SK-N-SH (cell line): ENCODE results near the gene ZNRD2. TPM values are rescaled to one million over a fixed set of nuclear protein-coding genes. Genes with fewer than 3 reads are reported as not detected.

Source experiments
- CTCF ChIA-PET: fragments of 300-600, 350-600 bp; formaldehyde crosslinking; extraction: SDS; loops from one replicate; lab custom pipeline; 2021; lab: Yijun Ruan, JAX
- POLR2A ChIA-PET: fragments of 350-600 bp; sonication (Branson Sonifier 250); formaldehyde crosslinking; extraction: SDS; loops from one replicate; lab custom pipeline; 2020; ENCODE audit warnings: antibody characterized with exemption, inconsistent platforms; lab: Yijun Ruan, JAX
- DNase-seq: peaks from one replicate; pipeline ENCODE4 v3.0.0; 2012
- H2AFZ ChIP-seq: fragments of 200-600 bp; sonication (generic); 2 replicates; pipeline ENCODE4 v1.8.1; 2016; ENCODE audit warnings: antibody characterized with exemption, mild to moderate bottlenecking, low read depth
- H3F3A ChIP-seq: fragments of 200-600 bp; sonication (generic); replicated peaks from 2 replicates; pipeline ENCODE3; 2016; ENCODE audit warnings: antibody characterized with exemption, mild to moderate bottlenecking; ENCODE audit not compliant: insufficient read depth
- H3K27ac ChIP-seq, 2 experiments: fragments of 200-500 bp in 1 of 2; fragments of 200-600 bp in 1 of 2; sonication (Bioruptor generic) in 1 of 2; sonication (generic), shearing (Covaris generic) in 1 of 2; 2 replicates each; pipeline versions ENCODE4 v1.5.1 to v1.6.1; 2014 to 2016; ENCODE audit warnings: low read depth in 2 of 2, inconsistent platforms in 1 of 2, low read length in 1 of 2, mild to moderate bottlenecking in 1 of 2, mixed read lengths in 1 of 2
- H3K27me3 ChIP-seq: fragments of 200-600 bp; sonication (generic), shearing (Covaris generic); 2 replicates; pipeline ENCODE4 v1.6.1; 2016; ENCODE audit warnings: mixed run types; ENCODE audit not compliant: insufficient read depth
- H3K36me3 ChIP-seq, 2 experiments: fragments of 200-500 bp in 1 of 2; fragments of 200-600 bp in 1 of 2; sonication (Bioruptor generic) in 1 of 2; sonication (generic) in 1 of 2; replicated peaks in 1 of 2; 2 replicates each; pipeline versions ENCODE3 to v1.5.1; 2014 to 2016; ENCODE audit warnings: low read length in 1 of 2, mild to moderate bottlenecking in 1 of 2; ENCODE audit not compliant: insufficient read depth in 2 of 2, control insufficient read depth in 1 of 2
- H3K4me1 ChIP-seq, 2 experiments: fragments of 200-500 bp in 1 of 2; fragments of 200-600 bp in 1 of 2; sonication (Bioruptor generic) in 1 of 2; sonication (generic), shearing (Covaris generic) in 1 of 2; 2 replicates each; pipeline versions ENCODE4 v1.5.1 to v1.6.1; 2014 to 2016; ENCODE audit warnings: low read depth in 1 of 2, low read length in 1 of 2, mixed run types in 1 of 2; ENCODE audit not compliant: insufficient read depth in 2 of 2, control insufficient read depth in 1 of 2
- H3K4me2 ChIP-seq: fragments of 200-600 bp; sonication (generic), shearing (Covaris generic); 2 replicates; pipeline ENCODE4 v1.6.1; 2017; ENCODE audit warnings: mixed run types
- H3K4me3 ChIP-seq, 2 experiments: fragments of 200-500 bp in 1 of 2; fragments of 200-600 bp in 1 of 2; sonication (Bioruptor generic) in 1 of 2; sonication (generic), shearing (Covaris generic) in 1 of 2; 2 replicates each; pipeline versions ENCODE4 v1.5.1 to v1.8.1; 2014 to 2016; ENCODE audit warnings: low read depth in 2 of 2, inconsistent platforms in 1 of 2, low read length in 1 of 2, mild to moderate bottlenecking in 1 of 2, mixed read lengths in 1 of 2, moderate library complexity in 1 of 2
- H3K79me2 ChIP-seq: fragments of 200-600 bp; sonication (generic); 2 replicates; pipeline ENCODE4 v1.8.1; 2017; ENCODE audit warnings: mild to moderate bottlenecking; ENCODE audit not compliant: insufficient read depth
- H3K9ac ChIP-seq: fragments of 200-600 bp; sonication (generic); 2 replicates; pipeline ENCODE4 v1.6.1; 2017; ENCODE audit warnings: mixed run types
- H3K9me2 ChIP-seq: fragments of 200-600 bp; sonication (generic); 2 replicates; pipeline ENCODE4 v1.6.1; 2017; ENCODE audit warnings: mixed run types
- H3K9me3 ChIP-seq: fragments of 200-600 bp; sonication (generic); 2 replicates; pipeline ENCODE4 v1.6.1; 2017; ENCODE audit warnings: mixed run types, mild to moderate bottlenecking, moderate library complexity
- H4K20me1 ChIP-seq: fragments of 200-600 bp; sonication (generic); 2 replicates; pipeline ENCODE4 v1.6.1; 2017; ENCODE audit warnings: mild to moderate bottlenecking, mixed run types; ENCODE audit not compliant: insufficient read depth
- FOXJ3 ChIP-seq: sonication (generic); formaldehyde crosslinking; IDR thresholded peaks from 2 replicates; pipeline ENCODE4 v1.5.1; 2020; ENCODE audit warnings: mild to moderate bottlenecking, missing genetic modification reagents
- GABPA ChIP-seq: IDR thresholded peaks from 2 replicates; pipeline ENCODE4 v1.4.0; 2012; ENCODE audit warnings: low read depth, mild to moderate bottlenecking
- JUND ChIP-seq: IDR thresholded peaks from 2 replicates; pipeline ENCODE4 v1.4.0; 2012
- MEF2A ChIP-seq: IDR thresholded peaks from 2 replicates; pipeline ENCODE4 v1.4.0; 2012; ENCODE audit warnings: low read depth, borderline replicate concordance
- NFIC ChIP-seq: IDR thresholded peaks from 2 replicates; pipeline ENCODE4 v1.4.0; 2012; ENCODE audit warnings: borderline replicate concordance
- RAD21 ChIP-seq: IDR thresholded peaks from 2 replicates; pipeline ENCODE4 v1.6.1; 2012; ENCODE audit warnings: mild to moderate bottlenecking, low read length
- RCOR1 ChIP-seq: fragments of 150-350 bp; IDR thresholded peaks from 2 replicates; pipeline ENCODE4 v1.6.1; 2017; ENCODE audit warnings: antibody characterized with exemption, low read length
- RFX5 ChIP-seq: IDR thresholded peaks from 2 replicates; pipeline ENCODE4 v1.6.1; 2012; ENCODE audit warnings: mild to moderate bottlenecking, improper control_type of control experiment, low read length
- TAF1 ChIP-seq: IDR thresholded peaks from 2 replicates; pipeline ENCODE4 v1.6.1; 2012; ENCODE audit warnings: low read depth, mild to moderate bottlenecking, low read length, moderate library complexity, borderline replicate concordance
- YY1 ChIP-seq: IDR thresholded peaks from 2 replicates; pipeline ENCODE4 v1.4.0; 2012; ENCODE audit warnings: low read depth, mild to moderate bottlenecking
- ZBTB33 ChIP-seq: IDR thresholded peaks from 2 replicates; pipeline ENCODE4 v1.4.0; 2012; ENCODE audit warnings: low read depth, borderline replicate concordance
- WGBS: methylation state at CpG from one replicate; pipeline ENCODE4 v1.1.6; 2017; ENCODE audit warnings: low lambda C conversion rate; 5-methylcytosine and 5-hydroxymethylcytosine counted together
- polyA plus RNA-seq, 3 experiments: library from polyadenylated mRNA; depleted of rRNA; stranded (reverse); fragments of >200 nt; gene quantifications; 2 replicates each; pipeline ENCODE4 v1.2.3, GENCODE V29; 2012
- TF ChIP-seq, protein P1 (sequence below): IDR thresholded peaks from 2 replicates; pipeline ENCODE4 v1.6.1; 2012; ENCODE audit warnings: mild to moderate bottlenecking, low read depth, low read length, moderate library complexity
- TF ChIP-seq, protein P2 (sequence below): fragments of 150-350 bp; IDR thresholded peaks from 2 replicates; pipeline ENCODE4 v1.6.1; 2017; ENCODE audit warnings: antibody characterized with exemption, low read length, low read depth, borderline replicate concordance
- TF ChIP-seq, protein P3 (sequence below): fragments of 200-600 bp; sonication (generic); IDR thresholded peaks from 2 replicates; pipeline ENCODE4 v1.6.1; 2017; ENCODE audit warnings: antibody characterized with exemption, mild to moderate bottlenecking, moderate library complexity

The ZNRD2 gene
- polyA plus RNA-seq, 1 of the 3 experiments (the other 2 are of a cell fraction) = 78.1 TPM

- ChIA-PET CTCF (interaction anchor here (1.0 to 13.1 kb wide), 5 partner anchors 11 to 57 kb away, joined by 3 to 295 read pairs (median 5); partner anchors contain the start of genes EHBP1L1, FAM89B, SCYL1 and ZNRD2), POLR2A (interaction anchor here (0.6 to 1.3 kb wide), 2 partner anchors 32 to 116 kb away, joined by 3 read pairs; partner anchors contain the start of gene ZNRD2)
- H2AFZ ChIP-seq = no peak overlapping the region
- peaks cover 53% of the 10 kb centered on the region for H3F3A ChIP-seq
- H3K9me2 ChIP-seq = no peaks in the 10 kb centered on the region
- H3K36me3 ChIP-seq = peaks cover under 1 to 36% of the 10 kb centered on the region in 2 experiments
- no peak overlapping the region for H3K9ac ChIP-seq
- H3K79me2 ChIP-seq = no peaks in the 10 kb centered on the region
- TF ChIP-seq MEF2A (no peak), TAF1 (no peak), ZBTB33 (no peak), GABPA (no peak), RAD21 (no peak), NFIC (no peak), FOXJ3 (CRISPR knock-in tag) (no peak), RFX5 (no peak), JUND (no peak), RCOR1 (no peak), YY1 (no peak)
- TF ChIP-seq, protein P1, sequence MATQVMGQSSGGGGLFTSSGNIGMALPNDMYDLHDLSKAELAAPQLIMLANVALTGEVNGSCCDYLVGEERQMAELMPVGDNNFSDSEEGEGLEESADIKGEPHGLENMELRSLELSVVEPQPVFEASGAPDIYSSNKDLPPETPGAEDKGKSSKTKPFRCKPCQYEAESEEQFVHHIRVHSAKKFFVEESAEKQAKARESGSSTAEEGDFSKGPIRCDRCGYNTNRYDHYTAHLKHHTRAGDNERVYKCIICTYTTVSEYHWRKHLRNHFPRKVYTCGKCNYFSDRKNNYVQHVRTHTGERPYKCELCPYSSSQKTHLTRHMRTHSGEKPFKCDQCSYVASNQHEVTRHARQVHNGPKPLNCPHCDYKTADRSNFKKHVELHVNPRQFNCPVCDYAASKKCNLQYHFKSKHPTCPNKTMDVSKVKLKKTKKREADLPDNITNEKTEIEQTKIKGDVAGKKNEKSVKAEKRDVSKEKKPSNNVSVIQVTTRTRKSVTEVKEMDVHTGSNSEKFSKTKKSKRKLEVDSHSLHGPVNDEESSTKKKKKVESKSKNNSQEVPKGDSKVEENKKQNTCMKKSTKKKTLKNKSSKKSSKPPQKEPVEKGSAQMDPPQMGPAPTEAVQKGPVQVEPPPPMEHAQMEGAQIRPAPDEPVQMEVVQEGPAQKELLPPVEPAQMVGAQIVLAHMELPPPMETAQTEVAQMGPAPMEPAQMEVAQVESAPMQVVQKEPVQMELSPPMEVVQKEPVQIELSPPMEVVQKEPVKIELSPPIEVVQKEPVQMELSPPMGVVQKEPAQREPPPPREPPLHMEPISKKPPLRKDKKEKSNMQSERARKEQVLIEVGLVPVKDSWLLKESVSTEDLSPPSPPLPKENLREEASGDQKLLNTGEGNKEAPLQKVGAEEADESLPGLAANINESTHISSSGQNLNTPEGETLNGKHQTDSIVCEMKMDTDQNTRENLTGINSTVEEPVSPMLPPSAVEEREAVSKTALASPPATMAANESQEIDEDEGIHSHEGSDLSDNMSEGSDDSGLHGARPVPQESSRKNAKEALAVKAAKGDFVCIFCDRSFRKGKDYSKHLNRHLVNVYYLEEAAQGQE = no peak
- TF ChIP-seq, protein P2, sequence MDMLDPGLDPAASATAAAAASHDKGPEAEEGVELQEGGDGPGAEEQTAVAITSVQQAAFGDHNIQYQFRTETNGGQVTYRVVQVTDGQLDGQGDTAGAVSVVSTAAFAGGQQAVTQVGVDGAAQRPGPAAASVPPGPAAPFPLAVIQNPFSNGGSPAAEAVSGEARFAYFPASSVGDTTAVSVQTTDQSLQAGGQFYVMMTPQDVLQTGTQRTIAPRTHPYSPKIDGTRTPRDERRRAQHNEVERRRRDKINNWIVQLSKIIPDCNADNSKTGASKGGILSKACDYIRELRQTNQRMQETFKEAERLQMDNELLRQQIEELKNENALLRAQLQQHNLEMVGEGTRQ = no peak
- TF ChIP-seq, protein P3, sequence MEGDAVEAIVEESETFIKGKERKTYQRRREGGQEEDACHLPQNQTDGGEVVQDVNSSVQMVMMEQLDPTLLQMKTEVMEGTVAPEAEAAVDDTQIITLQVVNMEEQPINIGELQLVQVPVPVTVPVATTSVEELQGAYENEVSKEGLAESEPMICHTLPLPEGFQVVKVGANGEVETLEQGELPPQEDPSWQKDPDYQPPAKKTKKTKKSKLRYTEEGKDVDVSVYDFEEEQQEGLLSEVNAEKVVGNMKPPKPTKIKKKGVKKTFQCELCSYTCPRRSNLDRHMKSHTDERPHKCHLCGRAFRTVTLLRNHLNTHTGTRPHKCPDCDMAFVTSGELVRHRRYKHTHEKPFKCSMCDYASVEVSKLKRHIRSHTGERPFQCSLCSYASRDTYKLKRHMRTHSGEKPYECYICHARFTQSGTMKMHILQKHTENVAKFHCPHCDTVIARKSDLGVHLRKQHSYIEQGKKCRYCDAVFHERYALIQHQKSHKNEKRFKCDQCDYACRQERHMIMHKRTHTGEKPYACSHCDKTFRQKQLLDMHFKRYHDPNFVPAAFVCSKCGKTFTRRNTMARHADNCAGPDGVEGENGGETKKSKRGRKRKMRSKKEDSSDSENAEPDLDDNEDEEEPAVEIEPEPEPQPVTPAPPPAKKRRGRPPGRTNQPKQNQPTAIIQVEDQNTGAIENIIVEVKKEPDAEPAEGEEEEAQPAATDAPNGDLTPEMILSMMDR = no peak
- H3K4me1 ChIP-seq = peaks cover 4 to 12% of the 10 kb centered on the region in 2 experiments; a peak in 1 of 4 replicates
- 92% methylated on average over 18 of the region's 18 CpGs for WGBS
- H3K4me3 ChIP-seq = no peak overlapping the region
- H3K27me3 ChIP-seq = no peaks in the 10 kb centered on the region
- no peaks in the 10 kb centered on the region for H3K9me3 ChIP-seq
- peaks cover 20% of the 10 kb centered on the region for H4K20me1 ChIP-seq
- H3K27ac ChIP-seq = no peak overlapping the region
- H3K4me2 ChIP-seq = no peak overlapping the region
- no peak for DNase-seq
These were observed 32.6 kb upstream of the ZNRD2 start for GRCh38 chr11:65537620-65538231.
